ENCODE results near the gene XYLT1.

XYLT1 gene

DNA sequence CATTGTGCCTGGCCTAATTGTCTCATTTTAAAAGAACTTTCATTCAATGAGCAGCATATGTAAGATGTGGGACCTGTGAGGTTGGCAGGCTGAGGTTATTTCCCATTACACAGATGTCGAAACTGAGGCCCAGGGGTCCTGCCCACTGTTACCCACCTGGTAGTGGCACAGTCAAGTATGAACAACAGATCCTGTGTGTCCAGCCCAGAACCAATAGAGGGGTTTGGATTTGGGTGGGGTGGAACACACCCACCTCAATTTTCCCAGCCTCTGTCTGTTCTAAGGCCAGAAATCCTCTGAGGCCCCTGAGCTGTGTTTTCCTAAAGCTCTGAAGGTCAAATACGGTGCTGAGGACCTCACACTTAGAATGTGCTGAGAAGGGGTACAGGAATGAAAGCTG lies 179.5 kb downstream of the XYLT1 start:
- H3K27me3 ChIP-seq (ENCODE audit: control insufficient read depth, insufficient read depth, low read length): no peaks in the 10 kb centered on the region
- no peaks in the 10 kb centered on the region for H3K36me3 ChIP-seq (ENCODE audit: control insufficient read depth, insufficient read depth, low read length)
- no peaks in the 10 kb centered on the region for H3K9me3 ChIP-seq (ENCODE audit: control insufficient read depth, insufficient read depth, low read length)
- H3K4me1 ChIP-seq (ENCODE audit: control insufficient read depth, insufficient read depth, low read length): no peaks in the 10 kb centered on the region
- no peak overlapping the region for H3K4me3 ChIP-seq (ENCODE audit: low read depth, low read length)
- no peak overlapping the region for H3K9ac ChIP-seq (ENCODE audit: low read depth, low read length)

DNA sequence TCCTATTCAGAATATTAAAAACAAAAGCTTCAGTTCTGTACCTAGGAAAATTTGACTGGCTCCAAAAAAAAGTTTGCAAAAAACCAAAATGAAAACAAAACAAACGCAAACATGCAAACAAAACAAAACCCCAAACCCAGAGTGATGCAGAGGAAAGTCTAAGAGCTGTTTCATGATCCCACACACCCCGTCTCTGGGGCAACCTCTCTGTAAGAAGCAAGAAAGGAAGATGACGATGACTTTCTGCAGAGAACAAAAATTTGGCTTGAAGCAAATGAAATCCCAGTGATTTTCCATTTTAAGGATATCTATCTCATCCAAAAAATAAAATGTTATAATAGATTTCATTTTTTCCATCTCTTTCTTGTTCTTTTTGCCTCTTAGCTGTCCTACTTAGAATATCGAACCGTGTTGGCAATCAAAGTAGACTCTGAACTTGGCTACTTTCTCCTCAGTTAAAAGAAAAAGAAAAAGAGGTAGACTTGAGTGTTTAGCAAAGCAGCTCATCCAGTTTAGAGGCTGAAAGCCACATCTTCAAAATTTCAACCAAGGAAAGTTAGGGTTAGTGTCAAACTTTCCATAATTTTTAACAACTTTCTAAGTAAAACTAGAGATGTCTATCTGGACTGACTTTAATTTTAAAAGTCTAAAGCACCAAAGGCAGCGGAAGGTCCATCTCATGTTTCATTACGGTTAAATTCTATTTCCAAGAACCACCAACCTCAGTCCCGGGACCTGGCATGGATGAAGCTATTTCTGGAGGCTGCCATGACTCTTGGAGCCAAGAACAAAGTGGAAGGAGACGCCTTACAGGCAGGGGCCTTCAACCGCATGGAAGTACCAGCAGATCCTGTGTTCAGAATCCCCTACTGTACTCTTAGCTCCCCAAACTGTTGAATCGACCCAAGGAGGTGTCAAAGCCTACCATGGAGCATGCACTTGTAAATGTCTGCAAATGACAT lies 180.8 kb downstream of the XYLT1 start:
- Histone ChIP-seq H3K4me3 (ENCODE audit: low read depth, low read length) (no peak overlapping the region), H3K27me3 (ENCODE audit: control insufficient read depth, insufficient read depth, low read length) (no peaks in the 10 kb centered on the region), H3K36me3 (ENCODE audit: control insufficient read depth, insufficient read depth, low read length) (no peaks in the 10 kb centered on the region), H3K4me1 (ENCODE audit: control insufficient read depth, insufficient read depth, low read length) (no peaks in the 10 kb centered on the region), H3K9me3 (ENCODE audit: control insufficient read depth, insufficient read depth, low read length) (no peaks in the 10 kb centered on the region), H3K9ac (ENCODE audit: low read depth, low read length) (no peak overlapping the region)

DNA sequence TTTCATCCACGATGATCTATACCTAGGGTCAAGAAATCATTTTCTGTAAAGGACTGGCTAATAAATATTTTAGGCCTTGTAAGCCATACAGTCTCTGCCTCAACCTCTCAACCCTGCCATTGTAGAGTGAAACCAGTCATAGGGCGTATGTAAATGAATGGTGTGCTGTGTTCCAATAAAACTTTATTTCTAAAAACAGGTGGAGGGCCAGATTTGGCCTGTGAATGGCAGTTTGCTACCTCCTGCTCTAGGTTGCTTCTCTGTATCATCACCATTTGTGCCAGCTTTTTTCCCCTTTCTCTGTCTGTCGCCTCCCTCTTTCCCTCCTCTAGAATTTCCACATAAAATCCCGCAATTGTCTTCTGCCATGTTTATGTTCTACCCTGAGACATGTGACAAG lies 181.7 kb downstream of the XYLT1 start:
- no peaks in the 10 kb centered on the region for H3K27me3 ChIP-seq (ENCODE audit: control insufficient read depth, insufficient read depth, low read length)
- H3K9me3 ChIP-seq (ENCODE audit: control insufficient read depth, insufficient read depth, low read length): no peaks in the 10 kb centered on the region
- no peaks in the 10 kb centered on the region for H3K4me1 ChIP-seq (ENCODE audit: control insufficient read depth, insufficient read depth, low read length)
- no peak overlapping the region for H3K4me3 ChIP-seq (ENCODE audit: low read depth, low read length)
- no peaks in the 10 kb centered on the region for H3K36me3 ChIP-seq (ENCODE audit: control insufficient read depth, insufficient read depth, low read length)
- H3K9ac ChIP-seq (ENCODE audit: low read depth, low read length): no peak overlapping the region

DNA sequence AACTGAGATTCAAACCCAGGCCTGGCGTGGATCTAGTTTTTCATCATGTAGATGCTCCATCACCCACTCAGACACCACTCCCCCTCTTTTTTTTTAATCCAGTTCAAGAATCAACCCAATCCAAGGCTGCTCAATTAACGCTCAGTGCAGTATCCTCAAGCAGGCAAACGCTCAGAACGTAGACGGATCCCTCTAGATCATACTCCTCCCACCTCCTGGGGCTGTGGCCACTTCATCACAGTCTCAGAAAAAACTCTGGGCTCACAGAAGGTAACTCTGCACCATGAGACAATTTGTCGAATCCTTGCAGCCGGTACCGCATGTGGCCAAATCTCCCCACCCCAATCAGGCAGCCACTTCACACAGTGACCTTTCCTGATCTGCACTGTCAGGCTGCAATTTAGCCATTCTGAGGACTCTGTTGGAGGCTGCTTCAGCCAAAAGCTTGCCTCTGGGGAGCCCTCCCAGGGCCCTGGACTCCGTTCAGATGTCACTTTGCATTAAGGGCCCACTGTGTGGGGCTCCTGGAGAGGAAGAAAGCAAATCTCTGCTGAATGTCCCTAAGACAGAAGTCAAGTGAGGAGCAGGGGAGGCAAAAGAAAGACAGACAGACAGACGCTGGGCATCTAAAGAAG lies 183.5 kb downstream of the XYLT1 start:
- H3K9me3 ChIP-seq (ENCODE audit: control insufficient read depth, insufficient read depth, low read length): no peaks in the 10 kb centered on the region
- no peak overlapping the region for H3K4me3 ChIP-seq (ENCODE audit: low read depth, low read length)
- no peak overlapping the region for H3K9ac ChIP-seq (ENCODE audit: low read depth, low read length)
- H3K36me3 ChIP-seq (ENCODE audit: control insufficient read depth, insufficient read depth, low read length): no peaks in the 10 kb centered on the region
- H3K27me3 ChIP-seq (ENCODE audit: control insufficient read depth, insufficient read depth, low read length): no peaks in the 10 kb centered on the region
- H3K4me1 ChIP-seq (ENCODE audit: control insufficient read depth, insufficient read depth, low read length): no peaks in the 10 kb centered on the region

DNA sequence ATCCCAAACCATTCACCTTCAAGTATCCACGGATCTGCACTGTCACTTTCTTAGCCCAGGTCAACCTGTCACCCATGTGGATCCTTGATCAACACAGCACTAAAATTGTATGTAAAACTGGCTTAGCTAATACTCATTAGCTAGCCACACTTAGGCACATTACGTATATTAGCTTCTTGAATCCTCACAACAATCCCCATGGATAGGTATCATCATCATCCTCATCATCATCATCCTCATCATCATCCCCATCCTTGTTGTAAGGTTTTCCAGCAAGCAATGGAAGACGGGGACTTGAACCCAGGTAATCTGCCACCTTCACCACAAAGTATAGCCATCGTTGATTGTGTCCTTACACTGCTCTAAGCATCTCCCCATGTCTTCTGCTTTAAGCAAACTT lies 184.3 kb downstream of the XYLT1 start:
- Histone ChIP-seq H3K9me3 (ENCODE audit: control insufficient read depth, insufficient read depth, low read length) (no peaks in the 10 kb centered on the region), H3K27me3 (ENCODE audit: control insufficient read depth, insufficient read depth, low read length) (no peaks in the 10 kb centered on the region), H3K4me1 (ENCODE audit: control insufficient read depth, insufficient read depth, low read length) (no peaks in the 10 kb centered on the region), H3K36me3 (ENCODE audit: control insufficient read depth, insufficient read depth, low read length) (no peaks in the 10 kb centered on the region), H3K9ac (ENCODE audit: low read depth, low read length) (no peak overlapping the region), H3K4me3 (ENCODE audit: low read depth, low read length) (no peak overlapping the region)

DNA sequence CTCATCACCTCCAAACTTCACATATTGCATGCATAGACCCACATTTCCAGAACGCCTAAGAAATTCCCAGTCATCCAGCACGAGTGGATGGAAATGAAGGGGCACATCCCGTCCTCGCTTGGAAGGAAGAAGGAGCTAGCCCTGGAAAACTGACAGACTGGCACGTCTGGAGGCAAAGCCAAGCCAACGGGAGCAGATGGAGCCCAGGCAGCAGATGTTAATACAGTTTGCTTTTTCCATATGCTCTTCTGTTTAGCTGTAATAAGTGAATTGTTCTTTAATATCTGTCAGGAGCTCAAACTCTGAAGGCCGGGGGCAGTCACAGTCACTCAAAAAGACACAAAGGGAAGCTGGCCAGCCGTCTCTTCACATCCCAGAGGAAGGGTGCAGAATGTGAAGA lies 187.7 kb downstream of the XYLT1 start:
- Histone ChIP-seq H3K4me3 (ENCODE audit: low read depth, low read length) (no peak overlapping the region), H3K36me3 (ENCODE audit: control insufficient read depth, insufficient read depth, low read length) (no peaks in the 10 kb centered on the region), H3K9ac (ENCODE audit: low read depth, low read length) (no peak overlapping the region), H3K9me3 (ENCODE audit: control insufficient read depth, insufficient read depth, low read length) (no peaks in the 10 kb centered on the region), H3K27me3 (ENCODE audit: control insufficient read depth, insufficient read depth, low read length) (no peaks in the 10 kb centered on the region), H3K4me1 (ENCODE audit: control insufficient read depth, insufficient read depth, low read length) (no peaks in the 10 kb centered on the region)

DNA sequence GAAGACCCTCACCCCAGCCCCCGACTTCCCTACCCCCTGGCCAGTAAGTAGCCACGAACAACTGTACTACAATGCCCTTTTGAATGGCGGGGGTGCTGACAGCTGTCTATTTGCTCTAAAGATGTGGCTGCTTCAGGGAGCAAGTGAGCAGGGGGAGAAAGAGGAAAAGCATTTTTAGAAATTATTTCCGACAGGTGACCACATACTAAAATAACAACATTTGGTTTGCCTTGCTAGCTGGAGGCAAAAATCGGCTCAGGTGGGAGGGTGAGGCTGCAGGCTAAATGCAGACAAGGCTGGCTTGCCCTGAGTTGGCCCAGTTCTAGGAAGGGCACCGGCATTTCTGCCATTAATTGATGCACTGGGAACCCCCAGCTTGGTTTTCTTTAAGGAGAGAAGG lies 188.5 kb downstream of the XYLT1 start:
- no peaks in the 10 kb centered on the region for H3K9me3 ChIP-seq (ENCODE audit: control insufficient read depth, insufficient read depth, low read length)
- no peaks in the 10 kb centered on the region for H3K36me3 ChIP-seq (ENCODE audit: control insufficient read depth, insufficient read depth, low read length)
- no peaks in the 10 kb centered on the region for H3K27me3 ChIP-seq (ENCODE audit: control insufficient read depth, insufficient read depth, low read length)
- no peak overlapping the region for H3K9ac ChIP-seq (ENCODE audit: low read depth, low read length)
- H3K4me1 ChIP-seq (ENCODE audit: control insufficient read depth, insufficient read depth, low read length): no peaks in the 10 kb centered on the region
- no peak overlapping the region for H3K4me3 ChIP-seq (ENCODE audit: low read depth, low read length)

DNA sequence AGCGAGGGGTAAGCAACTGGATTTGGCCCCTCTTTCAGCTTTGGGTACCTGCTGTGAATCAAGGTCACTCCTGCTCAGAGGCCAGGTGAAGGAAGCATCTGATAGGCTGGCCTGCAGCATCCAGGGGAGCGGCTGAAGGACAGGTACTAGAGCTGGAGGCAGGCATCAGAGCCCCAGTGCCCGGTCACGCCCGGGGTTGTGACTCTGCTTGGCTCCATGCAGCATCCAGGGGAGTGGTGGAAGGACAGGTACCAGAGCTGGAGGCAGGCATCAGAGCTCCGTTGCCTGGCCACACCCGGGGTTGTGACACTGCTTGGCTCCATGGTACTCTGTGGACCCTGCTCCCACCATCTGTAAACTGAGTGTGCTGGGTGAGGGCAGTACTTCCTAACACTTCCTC lies 189.7 kb downstream of the XYLT1 start:
- H3K9me3 ChIP-seq (ENCODE audit: control insufficient read depth, insufficient read depth, low read length): no peaks in the 10 kb centered on the region
- no peaks in the 10 kb centered on the region for H3K36me3 ChIP-seq (ENCODE audit: control insufficient read depth, insufficient read depth, low read length)
- H3K9ac ChIP-seq (ENCODE audit: low read depth, low read length): no peak overlapping the region
- H3K4me3 ChIP-seq (ENCODE audit: low read depth, low read length): no peak overlapping the region
- H3K4me1 ChIP-seq (ENCODE audit: control insufficient read depth, insufficient read depth, low read length): no peaks in the 10 kb centered on the region
- no peaks in the 10 kb centered on the region for H3K27me3 ChIP-seq (ENCODE audit: control insufficient read depth, insufficient read depth, low read length)

DNA sequence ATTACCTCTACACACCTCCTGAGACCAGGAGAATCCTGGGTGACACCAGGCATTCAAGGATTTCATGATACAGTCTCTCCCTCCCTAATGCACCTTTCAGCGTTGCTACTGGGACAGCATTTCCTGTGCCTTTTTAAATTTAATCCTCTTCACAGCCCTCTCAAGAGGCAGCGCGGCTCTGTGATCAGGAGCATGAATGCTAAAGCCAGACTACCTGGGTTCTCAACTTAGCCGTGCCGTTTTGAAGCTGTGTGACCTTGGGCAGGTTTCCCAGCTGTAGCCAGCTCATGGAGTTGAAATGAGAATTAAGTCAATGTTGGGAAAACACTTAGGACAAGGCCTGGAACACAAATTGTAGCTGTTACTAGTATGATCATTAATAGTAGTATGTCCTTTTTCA lies 191.8 kb downstream of the XYLT1 start:
- H3K4me3 ChIP-seq (ENCODE audit: low read depth, low read length): no peak overlapping the region
- no peaks in the 10 kb centered on the region for H3K9me3 ChIP-seq (ENCODE audit: control insufficient read depth, insufficient read depth, low read length)
- no peaks in the 10 kb centered on the region for H3K27me3 ChIP-seq (ENCODE audit: control insufficient read depth, insufficient read depth, low read length)
- H3K4me1 ChIP-seq (ENCODE audit: control insufficient read depth, insufficient read depth, low read length): no peaks in the 10 kb centered on the region
- H3K9ac ChIP-seq (ENCODE audit: low read depth, low read length): no peak overlapping the region
- no peaks in the 10 kb centered on the region for H3K36me3 ChIP-seq (ENCODE audit: control insufficient read depth, insufficient read depth, low read length)

DNA sequence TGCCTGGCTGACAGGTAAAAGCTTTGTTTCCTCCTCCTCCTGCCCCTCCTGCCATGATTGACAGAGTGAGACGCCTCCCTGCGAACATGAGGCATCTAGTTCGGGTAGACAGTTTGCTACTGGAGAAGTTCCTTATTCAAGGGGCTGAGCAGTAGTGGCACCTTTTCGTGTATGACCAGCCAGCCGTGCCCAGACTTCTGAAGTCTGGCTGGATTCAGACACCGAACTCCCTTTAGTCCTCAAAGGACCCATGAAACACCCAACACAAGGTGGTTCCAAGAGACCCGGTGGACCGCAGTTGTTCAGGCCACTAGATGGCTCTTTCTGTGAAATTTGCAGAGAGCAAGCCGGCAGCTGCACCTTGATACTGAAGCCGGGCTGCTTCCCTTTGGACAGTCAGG lies 192.8 kb downstream of the XYLT1 start:
- no peaks in the 10 kb centered on the region for H3K27me3 ChIP-seq (ENCODE audit: control insufficient read depth, insufficient read depth, low read length)
- no peak overlapping the region for H3K9ac ChIP-seq (ENCODE audit: low read depth, low read length)
- H3K9me3 ChIP-seq (ENCODE audit: control insufficient read depth, insufficient read depth, low read length): no peaks in the 10 kb centered on the region
- no peaks in the 10 kb centered on the region for H3K4me1 ChIP-seq (ENCODE audit: control insufficient read depth, insufficient read depth, low read length)
- no peak overlapping the region for H3K4me3 ChIP-seq (ENCODE audit: low read depth, low read length)
- no peaks in the 10 kb centered on the region for H3K36me3 ChIP-seq (ENCODE audit: control insufficient read depth, insufficient read depth, low read length)

DNA sequence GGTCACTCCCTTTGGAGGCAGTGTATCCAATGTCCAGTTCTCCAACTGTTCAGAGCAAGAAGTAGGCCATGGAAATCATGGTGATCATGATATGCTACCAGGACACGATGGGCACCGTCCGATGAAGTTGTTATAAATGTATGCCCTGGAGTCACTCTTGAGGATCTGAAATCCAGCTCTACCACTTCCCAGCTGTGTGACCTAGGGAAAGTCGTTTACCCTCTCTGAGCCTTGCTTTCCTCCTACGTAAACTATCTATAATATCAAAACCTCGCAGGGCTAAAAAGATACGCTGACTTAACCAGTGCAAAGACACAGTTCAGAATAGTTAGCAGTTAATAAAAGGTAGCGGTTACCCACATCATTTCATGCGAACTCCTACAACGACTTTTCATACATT lies 194.2 kb downstream of the XYLT1 start:
- Histone ChIP-seq H3K27me3 (ENCODE audit: control insufficient read depth, insufficient read depth, low read length) (no peaks in the 10 kb centered on the region), H3K9me3 (ENCODE audit: control insufficient read depth, insufficient read depth, low read length) (no peaks in the 10 kb centered on the region), H3K4me1 (ENCODE audit: control insufficient read depth, insufficient read depth, low read length) (no peaks in the 10 kb centered on the region), H3K36me3 (ENCODE audit: control insufficient read depth, insufficient read depth, low read length) (no peaks in the 10 kb centered on the region), H3K9ac (ENCODE audit: low read depth, low read length) (no peak overlapping the region), H3K4me3 (ENCODE audit: low read depth, low read length) (no peak overlapping the region)

DNA sequence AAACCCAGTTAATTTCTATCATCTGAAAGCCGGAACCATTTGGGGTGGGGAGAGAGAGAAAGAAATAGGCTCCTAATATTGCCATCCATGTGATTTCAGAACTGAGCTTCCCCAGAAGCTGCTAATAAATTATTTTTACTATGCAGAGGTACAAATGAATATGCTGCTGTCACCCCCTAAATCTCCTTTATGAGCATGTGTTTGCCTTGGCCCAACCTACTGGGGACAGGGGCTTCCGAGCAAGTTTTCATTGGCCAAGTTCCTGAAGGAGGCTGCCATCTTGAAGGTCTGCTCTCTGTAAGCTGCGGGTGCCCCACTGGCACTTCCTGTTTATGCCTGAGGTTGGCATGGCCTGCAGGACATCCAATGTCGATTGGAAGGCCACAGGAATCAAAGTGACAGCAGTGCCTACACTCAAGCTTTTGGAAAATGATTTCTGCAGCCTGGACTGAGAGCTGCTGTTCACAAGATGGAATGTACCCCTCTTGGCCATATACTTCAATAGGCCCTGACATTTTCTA lies 194.7 kb downstream of the XYLT1 start:
- no peaks in the 10 kb centered on the region for H3K9me3 ChIP-seq (ENCODE audit: control insufficient read depth, insufficient read depth, low read length)

More for the DNA sequence above, 194.7 kb downstream of the XYLT1 start:
- H3K4me3 ChIP-seq (ENCODE audit: low read depth, low read length): no peak overlapping the region
- H3K4me1 ChIP-seq (ENCODE audit: control insufficient read depth, insufficient read depth, low read length): no peaks in the 10 kb centered on the region
- no peaks in the 10 kb centered on the region for H3K27me3 ChIP-seq (ENCODE audit: control insufficient read depth, insufficient read depth, low read length)
- H3K36me3 ChIP-seq (ENCODE audit: control insufficient read depth, insufficient read depth, low read length): no peaks in the 10 kb centered on the region
- H3K9ac ChIP-seq (ENCODE audit: low read depth, low read length): no peak overlapping the region

All from iPS-15b (cell line).